ENCODE measurements around the gene EIF3B. TPM values are rescaled to one million over a fixed set of nuclear protein-coding genes. Genes with fewer than 3 reads are reported as not detected.
"Not testable (repeated sequence)": the region's sequence is repeated elsewhere in the genome, so short reads cannot be mapped to it uniquely, and the experiment has no call there.

Gene EIF3B
- total RNA-seq, 1 donor from 2014 or later = 120 TPM

GRCh38 chr7:2383543-2384274 lies 29.1 kb downstream of the EIF3B start:
- Histone ChIP-seq H3K27me3 (ENCODE audit: control insufficient read depth in 3 of 3, insufficient read depth in 3 of 3, low read length in 3 of 3) (no peaks in the 10 kb centered on the region), H3K36me3 (ENCODE audit: control insufficient read depth in 3 of 3, insufficient read depth in 3 of 3, low read length in 3 of 3) (peaks cover 29 to 32% (median 31%) of the 10 kb centered on the region in 3 donors), H3K9ac (ENCODE audit: low read depth in 1 of 3, low read length in 3 of 3) (no peak overlapping the region), H3K4me3 (ENCODE audit: low read length in 3 of 3) (no peak overlapping the region), H3K9me3 (ENCODE audit: control insufficient read depth in 3 of 3, low read length in 3 of 3) (no peaks in the 10 kb centered on the region), H3K4me1 (ENCODE audit: control insufficient read depth in 3 of 3, insufficient read depth in 3 of 3, low read length in 3 of 3) (peaks cover 0 to 3% (median 0%) of the 10 kb centered on the region in 3 donors), H3K27ac (ENCODE audit: low read depth, low read length) (no peak overlapping the region)

GRCh38 chr7:2384354-2385243 lies 30.0 kb downstream of the EIF3B start:
- H3K27ac ChIP-seq (ENCODE audit: low read depth, low read length) = no peak overlapping the region
- no peak overlapping the region for H3K9ac ChIP-seq (ENCODE audit: low read depth in 1 of 3, low read length in 3 of 3)
- no peaks in the 10 kb centered on the region for H3K27me3 ChIP-seq (ENCODE audit: control insufficient read depth in 3 of 3, insufficient read depth in 3 of 3, low read length in 3 of 3)
- peaks cover 0 to 3% (median 0%) of the 10 kb centered on the region in 3 donors for H3K4me1 ChIP-seq (ENCODE audit: control insufficient read depth in 3 of 3, insufficient read depth in 3 of 3, low read length in 3 of 3)
- no peak overlapping the region for H3K4me3 ChIP-seq (ENCODE audit: low read length in 3 of 3)
- H3K9me3 ChIP-seq (ENCODE audit: control insufficient read depth in 3 of 3, low read length in 3 of 3) = no peaks in the 10 kb centered on the region
- peaks cover 21 to 24% (median 23%) of the 10 kb centered on the region in 3 donors for H3K36me3 ChIP-seq (ENCODE audit: control insufficient read depth in 3 of 3, insufficient read depth in 3 of 3, low read length in 3 of 3)

GRCh38 chr7:2386122-2386521 lies 31.5 kb downstream of the EIF3B start:
- H3K36me3 ChIP-seq (ENCODE audit: control insufficient read depth in 3 of 3, insufficient read depth in 3 of 3, low read length in 3 of 3); H3K4me3 ChIP-seq (ENCODE audit: low read length in 3 of 3); H3K27me3 ChIP-seq (ENCODE audit: control insufficient read depth in 3 of 3, insufficient read depth in 3 of 3, low read length in 3 of 3); H3K9ac ChIP-seq (ENCODE audit: low read depth in 1 of 3, low read length in 3 of 3); H3K9me3 ChIP-seq (ENCODE audit: control insufficient read depth in 3 of 3, low read length in 3 of 3); H3K4me1 ChIP-seq (ENCODE audit: control insufficient read depth in 3 of 3, insufficient read depth in 3 of 3, low read length in 3 of 3); H3K27ac ChIP-seq (ENCODE audit: low read depth, low read length): not testable (repeated sequence)

- Histone ChIP-seq H3K4me3 (ENCODE audit: low read length in 3 of 3) (no peak overlapping the region), H3K4me1 (ENCODE audit: control insufficient read depth in 3 of 3, insufficient read depth in 3 of 3, low read length in 3 of 3) (peaks cover 0 to 3% (median 2%) of the 10 kb centered on the region in 3 donors)
Measured at GRCh38 chr7:2386964-2387669, 32.5 kb downstream of the EIF3B start.

GRCh38 chr7:2387897-2388636 lies 33.4 kb downstream of the EIF3B start:
- no peak overlapping the region for H3K9ac ChIP-seq (ENCODE audit: low read depth in 1 of 3, low read length in 3 of 3)
- no peak overlapping the region for H3K4me3 ChIP-seq (ENCODE audit: low read length in 3 of 3)
- H3K9me3 ChIP-seq (ENCODE audit: control insufficient read depth in 3 of 3, low read length in 3 of 3) = no peaks in the 10 kb centered on the region
- H3K4me1 ChIP-seq (ENCODE audit: control insufficient read depth in 3 of 3, insufficient read depth in 3 of 3, low read length in 3 of 3) = peaks cover 0 to 3% (median 2%) of the 10 kb centered on the region in 3 donors
- no peak overlapping the region for H3K27ac ChIP-seq (ENCODE audit: low read depth, low read length)
- no peaks in the 10 kb centered on the region for H3K27me3 ChIP-seq (ENCODE audit: control insufficient read depth in 3 of 3, insufficient read depth in 3 of 3, low read length in 3 of 3)
- peaks cover 0 to 4% (median 0%) of the 10 kb centered on the region in 3 donors for H3K36me3 ChIP-seq (ENCODE audit: control insufficient read depth in 3 of 3, insufficient read depth in 3 of 3, low read length in 3 of 3)

More at GRCh38 chr7:2386964-2387669, 32.5 kb downstream of the EIF3B start:
- Histone ChIP-seq H3K36me3 (ENCODE audit: control insufficient read depth in 3 of 3, insufficient read depth in 3 of 3, low read length in 3 of 3) (peaks cover 0 to 6% (median 1%) of the 10 kb centered on the region in 3 donors), H3K9me3 (ENCODE audit: control insufficient read depth in 3 of 3, low read length in 3 of 3) (no peaks in the 10 kb centered on the region), H3K27ac (ENCODE audit: low read depth, low read length) (no peak overlapping the region), H3K27me3 (ENCODE audit: control insufficient read depth in 3 of 3, insufficient read depth in 3 of 3, low read length in 3 of 3) (no peaks in the 10 kb centered on the region), H3K9ac (ENCODE audit: low read depth in 1 of 3, low read length in 3 of 3) (no peak overlapping the region)

- H3K4me1 ChIP-seq (ENCODE audit: control insufficient read depth in 3 of 3, insufficient read depth in 3 of 3, low read length in 3 of 3) = peaks cover 0 to 3% (median 2%) of the 10 kb centered on the region in 3 donors
- H3K36me3 ChIP-seq (ENCODE audit: control insufficient read depth in 3 of 3, insufficient read depth in 3 of 3, low read length in 3 of 3) = peaks cover 0 to 3% (median 0%) of the 10 kb centered on the region in 3 donors
- no peak overlapping the region for H3K9ac ChIP-seq (ENCODE audit: low read depth in 1 of 3, low read length in 3 of 3)
- H3K9me3 ChIP-seq (ENCODE audit: control insufficient read depth in 3 of 3, low read length in 3 of 3) = no peaks in the 10 kb centered on the region
- no peaks in the 10 kb centered on the region for H3K27me3 ChIP-seq (ENCODE audit: control insufficient read depth in 3 of 3, insufficient read depth in 3 of 3, low read length in 3 of 3)
- H3K4me3 ChIP-seq (ENCODE audit: low read length in 3 of 3) = no peak overlapping the region
- H3K27ac ChIP-seq (ENCODE audit: low read depth, low read length) = no peak overlapping the region
Measured at GRCh38 chr7:2388637-2388954, 34.0 kb downstream of the EIF3B start.

GRCh38 chr7:2390020-2390816 lies 35.6 kb downstream of the EIF3B start:
- not testable (repeated sequence) for H3K36me3 ChIP-seq (ENCODE audit: control insufficient read depth in 3 of 3, insufficient read depth in 3 of 3, low read length in 3 of 3); H3K27ac ChIP-seq (ENCODE audit: low read depth, low read length); H3K4me3 ChIP-seq (ENCODE audit: low read length in 3 of 3); H3K9me3 ChIP-seq (ENCODE audit: control insufficient read depth in 3 of 3, low read length in 3 of 3); H3K27me3 ChIP-seq (ENCODE audit: control insufficient read depth in 3 of 3, insufficient read depth in 3 of 3, low read length in 3 of 3); H3K4me1 ChIP-seq (ENCODE audit: control insufficient read depth in 3 of 3, insufficient read depth in 3 of 3, low read length in 3 of 3); H3K9ac ChIP-seq (ENCODE audit: low read depth in 1 of 3, low read length in 3 of 3)

GRCh38 chr7:2393706-2394105 lies 39.1 kb downstream of the EIF3B start:
- Histone ChIP-seq H3K4me1 (ENCODE audit: control insufficient read depth in 3 of 3, insufficient read depth in 3 of 3, low read length in 3 of 3) (peaks cover 0 to 5% (median 0%) of the 10 kb centered on the region in 3 donors), H3K27ac (ENCODE audit: low read depth, low read length) (no peak overlapping the region), H3K36me3 (ENCODE audit: control insufficient read depth in 3 of 3, insufficient read depth in 3 of 3, low read length in 3 of 3) (peaks cover 0 to 3% (median 0%) of the 10 kb centered on the region in 3 donors), H3K9ac (ENCODE audit: low read depth in 1 of 3, low read length in 3 of 3) (no peak overlapping the region), H3K4me3 (ENCODE audit: low read length in 3 of 3) (no peak overlapping the region), H3K9me3 (ENCODE audit: control insufficient read depth in 3 of 3, low read length in 3 of 3) (no peaks in the 10 kb centered on the region), H3K27me3 (ENCODE audit: control insufficient read depth in 3 of 3, insufficient read depth in 3 of 3, low read length in 3 of 3) (no peaks in the 10 kb centered on the region)

GRCh38 chr7:2394566-2395082 lies 40.0 kb downstream of the EIF3B start:
- Histone ChIP-seq H3K27ac (ENCODE audit: low read depth, low read length) (no peak overlapping the region), H3K27me3 (ENCODE audit: control insufficient read depth in 3 of 3, insufficient read depth in 3 of 3, low read length in 3 of 3) (no peaks in the 10 kb centered on the region), H3K9ac (ENCODE audit: low read depth in 1 of 3, low read length in 3 of 3) (no peak overlapping the region), H3K9me3 (ENCODE audit: control insufficient read depth in 3 of 3, low read length in 3 of 3) (no peaks in the 10 kb centered on the region), H3K36me3 (ENCODE audit: control insufficient read depth in 3 of 3, insufficient read depth in 3 of 3, low read length in 3 of 3) (peaks cover 0 to 3% (median 0%) of the 10 kb centered on the region in 3 donors), H3K4me3 (ENCODE audit: low read length in 3 of 3) (no peak overlapping the region), H3K4me1 (ENCODE audit: control insufficient read depth in 3 of 3, insufficient read depth in 3 of 3, low read length in 3 of 3) (peaks cover 0 to 5% (median 0%) of the 10 kb centered on the region in 3 donors)
